Measurements from ENCODE around the gene RALGDS.
"Not testable (repeated sequence)": the region's sequence is repeated elsewhere in the genome, so short reads cannot be mapped to it uniquely, and the experiment has no call there.

The RALGDS gene

GRCh38 chr9:133070985-133071384 is 50.1 kb downstream of the RALGDS start:
- not testable (repeated sequence) for DNase-seq (ENCODE audit: low read depth in 2 of 2)

GRCh38 chr9:133070500-133070961 is 50.5 kb downstream of the RALGDS start:
- DNase-seq (ENCODE audit: low read depth in 2 of 2), result not testable (repeated sequence)

- not testable (repeated sequence) for DNase-seq (ENCODE audit: low read depth in 2 of 2)
Observed at GRCh38 chr9:133068431-133068830, 52.6 kb downstream of the RALGDS start.

- no peak for DNase-seq (ENCODE audit: low read depth in 2 of 2)
Observed at GRCh38 chr9:133067813-133068212, 53.2 kb downstream of the RALGDS start.

DNA sequence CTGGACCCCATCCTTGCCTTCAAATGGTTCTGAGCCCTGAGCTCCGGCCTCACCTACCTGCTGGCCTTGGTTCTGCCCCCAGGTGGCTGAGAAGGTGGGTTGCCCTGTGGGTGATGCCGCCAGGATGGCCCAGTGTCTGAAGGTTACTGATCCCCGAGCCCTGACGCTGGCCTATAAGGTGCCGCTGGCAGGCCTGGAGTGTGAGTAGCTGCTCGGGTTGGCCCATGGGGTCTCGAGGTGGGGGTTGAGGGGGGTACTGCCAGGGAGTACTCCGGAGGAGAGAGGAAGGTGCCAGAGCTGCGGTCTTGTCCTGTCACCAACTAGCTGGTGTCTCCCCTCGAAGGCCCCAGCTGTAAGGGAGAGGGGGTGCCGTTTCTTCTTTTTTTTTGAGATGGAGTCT is 54.0 kb downstream of the RALGDS start:
- no peak for DNase-seq (ENCODE audit: low read depth in 2 of 2)

DNA sequence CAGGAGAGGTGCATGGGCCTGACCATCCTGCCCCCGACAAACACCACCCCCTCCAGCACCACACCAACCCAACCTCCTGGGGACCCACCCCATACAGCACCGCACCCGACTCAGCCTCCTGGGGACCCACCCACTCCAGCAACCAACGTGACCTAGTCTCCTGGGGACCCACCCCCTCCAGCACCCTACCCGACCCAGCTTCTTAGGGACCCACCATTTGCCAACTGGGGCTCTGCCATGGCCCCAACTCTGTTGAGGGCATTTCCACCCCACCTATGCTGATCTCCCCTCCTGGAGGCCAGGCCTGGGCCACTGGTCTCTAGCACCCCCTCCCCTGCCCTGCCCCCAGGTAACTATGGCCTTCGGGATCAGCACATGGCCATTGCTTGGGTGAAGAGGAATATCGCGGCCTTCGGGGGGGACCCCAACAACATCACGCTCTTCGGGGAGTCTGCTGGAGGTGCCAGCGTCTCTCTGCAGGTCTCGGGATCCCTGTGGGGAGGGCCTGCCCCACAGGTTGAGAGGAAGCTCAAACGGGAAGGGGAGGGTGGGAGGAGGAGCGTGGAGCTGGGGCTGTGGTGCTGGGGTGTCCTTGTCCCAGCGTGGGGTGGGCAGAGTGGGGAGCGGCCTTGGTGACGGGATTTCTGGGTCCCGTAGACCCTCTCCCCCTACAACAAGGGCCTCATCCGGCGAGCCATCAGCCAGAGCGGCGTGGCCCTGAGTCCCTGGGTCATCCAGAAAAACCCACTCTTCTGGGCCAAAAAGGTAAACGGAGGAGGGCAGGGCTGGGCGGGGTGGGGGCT is 54.7 kb downstream of the RALGDS start:
- no peak for DNase-seq (ENCODE audit: low read depth in 2 of 2)

GRCh38 chr9:133065070-133065388 is 56.0 kb downstream of the RALGDS start:
- no peak for DNase-seq (ENCODE audit: low read depth in 2 of 2)

DNA sequence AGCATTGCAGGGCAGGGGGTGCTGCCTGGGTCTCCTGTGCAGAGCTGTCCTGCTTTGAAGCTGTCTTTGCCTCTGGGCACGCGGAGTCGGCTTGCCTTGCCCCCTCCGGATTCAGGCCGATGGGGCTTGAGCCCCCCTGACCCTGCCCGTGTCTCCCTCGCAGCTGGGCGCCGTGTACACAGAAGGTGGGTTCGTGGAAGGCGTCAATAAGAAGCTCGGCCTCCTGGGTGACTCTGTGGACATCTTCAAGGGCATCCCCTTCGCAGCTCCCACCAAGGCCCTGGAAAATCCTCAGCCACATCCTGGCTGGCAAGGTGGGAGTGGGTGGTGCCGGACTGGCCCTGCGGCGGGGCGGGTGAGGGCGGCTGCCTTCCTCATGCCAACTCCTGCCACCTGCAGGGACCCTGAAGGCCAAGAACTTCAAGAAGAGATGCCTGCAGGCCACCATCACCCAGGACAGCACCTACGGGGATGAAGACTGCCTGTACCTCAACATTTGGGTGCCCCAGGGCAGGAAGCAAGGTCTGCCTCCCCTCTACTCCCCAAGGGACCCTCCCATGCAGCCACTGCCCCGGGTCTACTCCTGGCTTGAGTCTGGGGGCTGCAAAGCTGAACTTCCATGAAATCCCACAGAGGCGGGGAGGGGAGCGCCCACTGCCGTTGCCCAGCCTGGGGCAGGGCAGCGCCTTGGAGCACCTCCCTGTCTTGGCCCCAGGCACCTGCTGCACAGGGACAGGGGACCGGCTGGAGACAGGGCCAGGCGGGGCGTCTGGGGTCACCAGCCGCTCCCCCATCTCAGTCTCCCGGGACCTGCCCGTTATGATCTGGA is 56.6 kb downstream of the RALGDS start:
- DNase-seq (ENCODE audit: low read depth in 2 of 2), result no peak

- DNase-seq (ENCODE audit: low read depth in 2 of 2), result no peak
Observed at GRCh38 chr9:133063500-133064231, 57.4 kb downstream of the RALGDS start.

DNA sequence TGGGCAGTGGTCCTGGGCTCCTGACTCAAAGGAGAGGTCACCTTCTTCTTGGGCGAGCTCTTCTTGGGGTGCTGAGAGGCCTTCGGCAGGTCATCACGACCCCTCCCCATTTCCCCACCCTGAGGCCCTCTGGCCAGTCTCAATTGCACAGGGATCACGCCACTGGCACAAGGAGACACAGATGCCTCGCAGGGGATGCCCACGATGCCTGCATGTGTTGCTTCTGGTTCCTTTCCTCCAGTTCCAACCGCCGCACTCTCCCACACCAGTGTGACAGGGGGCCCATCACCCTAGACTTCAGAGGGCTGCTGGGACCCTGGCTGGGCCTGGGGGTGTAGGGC is 57.9 kb downstream of the RALGDS start:
- no peak for DNase-seq (ENCODE audit: low read depth in 2 of 2)

GRCh38 chr9:133062569-133062968 is 58.5 kb downstream of the RALGDS start:
- DNase-seq (ENCODE audit: low read depth in 2 of 2), result not testable (repeated sequence)

DNA sequence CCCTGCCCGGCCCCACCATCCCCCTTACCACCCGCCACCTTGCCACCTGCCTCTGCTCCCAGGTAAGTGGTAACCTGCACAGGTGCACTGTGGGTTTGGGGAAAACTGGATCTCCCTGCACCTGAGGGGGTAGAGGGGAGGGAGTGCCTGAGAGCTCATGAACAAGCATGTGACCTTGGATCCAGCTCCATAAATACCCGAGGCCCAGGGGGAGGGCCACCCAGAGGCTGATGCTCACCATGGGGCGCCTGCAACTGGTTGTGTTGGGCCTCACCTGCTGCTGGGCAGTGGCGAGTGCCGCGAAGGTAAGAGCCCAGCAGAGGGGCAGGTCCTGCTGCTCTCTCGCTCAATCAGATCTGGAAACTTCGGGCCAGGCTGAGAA is 59.3 kb downstream of the RALGDS start, which contains the start of gene CEL:
CEL (plus strand) TSS at position 218 of the 382 bp plus-strand sequence; CDS start at position 240, 22 bp downstream.
- not testable (repeated sequence) for DNase-seq (ENCODE audit: low read depth in 2 of 2)

DNA sequence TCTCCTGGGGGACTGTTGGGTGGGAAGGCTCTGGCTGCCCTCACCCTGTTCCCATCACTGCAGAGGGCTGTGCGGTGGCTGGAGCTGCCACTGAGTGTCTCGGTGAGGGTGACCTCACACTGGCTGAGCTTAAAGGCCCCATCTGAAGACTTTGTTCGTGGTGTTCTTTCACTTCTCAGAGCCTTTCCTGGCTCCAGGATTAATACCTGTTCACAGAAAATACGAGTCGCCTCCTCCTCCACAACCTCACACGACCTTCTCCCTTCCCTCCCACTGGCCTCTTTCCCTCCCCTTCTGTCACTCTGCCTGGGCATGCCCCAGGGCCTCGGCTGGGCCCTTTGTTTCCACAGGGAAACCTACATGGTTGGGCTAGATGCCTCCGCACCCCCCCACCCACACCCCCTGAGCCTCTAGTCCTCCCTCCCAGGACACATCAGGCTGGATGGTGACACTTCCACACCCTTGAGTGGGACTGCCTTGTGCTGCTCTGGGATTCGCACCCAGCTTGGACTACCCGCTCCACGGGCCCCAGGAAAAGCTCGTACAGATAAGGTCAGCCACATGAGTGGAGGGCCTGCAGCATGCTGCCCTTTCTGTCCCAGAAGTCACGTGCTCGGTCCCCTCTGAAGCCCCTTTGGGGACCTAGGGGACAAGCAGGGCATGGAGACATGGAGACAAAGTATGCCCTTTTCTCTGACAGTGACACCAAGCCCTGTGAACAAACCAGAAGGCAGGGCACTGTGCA is 59.8 kb downstream of the RALGDS start:
- DNase-seq (ENCODE audit: low read depth in 2 of 2), result not testable (repeated sequence)

DNA sequence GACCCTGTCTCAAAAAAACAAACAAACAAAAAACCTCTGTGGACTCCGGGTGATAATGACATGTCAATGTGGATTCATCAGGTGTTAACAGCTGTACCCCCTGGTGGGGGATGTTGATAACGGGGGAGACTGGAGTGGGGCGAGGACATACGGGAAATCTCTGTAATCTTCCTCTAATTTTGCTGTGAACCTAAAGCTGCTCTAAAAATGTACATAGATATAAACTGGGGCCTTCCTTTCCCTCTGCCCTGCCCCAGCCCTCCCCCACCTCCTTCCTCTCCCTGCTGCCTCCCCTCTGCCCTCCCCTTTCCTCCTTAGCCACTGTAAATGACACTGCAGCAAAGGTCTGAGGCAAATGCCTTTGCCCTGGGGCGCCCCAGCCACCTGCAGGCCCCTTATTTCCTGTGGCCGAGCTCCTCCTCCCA is 60.6 kb downstream of the RALGDS start:
- no peak for DNase-seq (ENCODE audit: low read depth in 2 of 2)

DNA sequence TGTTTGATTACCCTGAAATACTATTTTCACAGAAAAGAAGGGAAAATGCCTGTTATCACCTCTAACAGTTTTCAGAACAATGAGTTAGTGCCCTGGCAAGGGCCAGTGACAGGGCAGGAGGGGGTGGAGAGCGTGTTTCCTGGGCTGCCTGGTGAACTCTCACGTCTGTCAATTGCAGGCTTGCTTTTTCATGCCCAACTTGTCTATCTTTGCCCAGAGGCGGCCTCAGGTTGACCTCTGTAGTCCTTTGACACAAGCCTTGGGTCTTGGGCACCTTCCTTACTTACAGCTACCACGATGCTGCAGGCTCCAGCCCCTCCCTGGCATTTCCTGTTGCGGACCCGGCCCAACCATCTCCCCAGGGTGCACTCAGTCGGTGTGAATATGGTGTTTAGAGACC is 61.4 kb downstream of the RALGDS start:
- no peak for DNase-seq (ENCODE audit: low read depth in 2 of 2)

- DNase-seq (ENCODE audit: low read depth in 2 of 2), result no peak
Observed at GRCh38 chr9:133058550-133059320, 62.3 kb downstream of the RALGDS start.

GRCh38 chr9:133058071-133058470 is 63.0 kb downstream of the RALGDS start:
- DNase-seq (ENCODE audit: low read depth in 2 of 2), result no peak

GRCh38 chr9:133057553-133057952 is 63.5 kb downstream of the RALGDS start:
- DNase-seq (ENCODE audit: low read depth in 2 of 2), result no peak

DNA sequence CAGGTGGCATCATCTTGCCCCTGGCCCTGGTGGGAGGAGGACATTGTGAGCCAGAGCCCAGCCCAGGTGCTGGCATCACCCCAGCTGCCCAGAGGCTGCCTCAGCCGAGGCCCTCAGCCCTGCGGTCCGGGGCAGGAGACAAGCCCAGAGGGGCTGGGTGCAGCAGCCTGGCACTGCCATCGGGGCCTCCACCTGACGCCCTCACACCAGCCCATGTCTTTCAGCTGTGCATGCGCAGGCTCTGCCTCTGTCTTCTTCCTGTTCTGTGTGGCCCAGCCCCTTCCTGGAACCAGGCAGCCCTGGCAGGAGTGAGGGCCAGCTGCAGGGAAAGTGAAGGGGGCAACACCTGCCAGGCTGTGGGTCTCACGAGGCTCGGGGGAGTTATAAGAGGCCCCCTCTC is 64.0 kb downstream of the RALGDS start:
- DNase-seq (ENCODE audit: low read depth in 2 of 2), result no peak

DNA sequence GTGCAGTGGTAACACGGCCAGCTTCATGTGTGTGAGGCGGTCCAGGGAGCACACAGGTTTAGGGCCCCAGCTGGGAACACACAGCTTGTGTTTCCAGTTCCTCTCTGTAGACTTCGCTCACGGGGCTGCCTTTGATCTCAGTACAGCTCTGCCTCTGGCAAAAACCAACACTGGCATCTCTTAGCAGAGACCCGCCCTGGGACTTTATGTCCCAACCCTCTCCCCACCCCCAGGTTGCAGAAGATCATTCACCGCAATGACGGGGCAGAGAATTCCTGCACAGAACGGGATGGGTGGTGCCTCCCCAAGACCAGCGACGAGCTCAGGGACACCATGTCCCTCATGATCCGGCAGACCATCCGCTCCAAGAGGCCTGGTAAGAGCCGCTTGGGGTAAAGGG is 64.5 kb downstream of the RALGDS start:
- no peak for DNase-seq (ENCODE audit: low read depth in 2 of 2)

All from stimulated activated CD4-positive, alpha-beta T cell treated with anti-CD3 and anti-CD28 coated beads, Interleukin-4, amount 100 ng/mL, for 48 hours (primary cell).